ENCODE results near the gene CRY2. TPM values are rescaled to one million over a fixed set of nuclear protein-coding genes. Genes with fewer than 3 reads are reported as not detected.
A peak's percentile ranks its signal among the peaks of the same experiment; 100 is the strongest.

Gene CRY2
- total RNA-seq, 1 donor from 2014 or later = 54.2 TPM

- intact Hi-C loops (cut with DNase I) = no loop called here
- Histone ChIP-seq H3K4me3 (no peak overlapping the region), H3K27ac (no peak overlapping the region), H3K36me3 (peaks cover 100% of the 10 kb centered on the region), H3K9me3 (no peaks in the 10 kb centered on the region), H3K27me3 (no peaks in the 10 kb centered on the region), H3K4me1 (no peaks in the 10 kb centered on the region)
- ATAC-seq = no peak
- DNase-seq = peak; percentile 31
- no peak for TF ChIP-seq CTCF (IDR thresholded peaks at IDR 0.05)
These were observed 24.4 kb downstream of the CRY2 start for GRCh38 chr11:45871638-45872037.

GRCh38 chr11:45872651-45873356 is 25.5 kb downstream of the CRY2 start:
- TF ChIP-seq CTCF (IDR thresholded peaks at IDR 0.05) = peak; percentile 53
- no peaks in the 10 kb centered on the region for H3K4me1 ChIP-seq
- intact Hi-C loops (cut with DNase I) = no loop called here
- peak; percentile 84 for ATAC-seq
- no peaks in the 10 kb centered on the region for H3K9me3 ChIP-seq
- H3K36me3 ChIP-seq = peaks cover 100% of the 10 kb centered on the region
- DNase-seq = peak; percentile 69
- H3K27me3 ChIP-seq = no peaks in the 10 kb centered on the region
- H3K4me3 ChIP-seq = no peak overlapping the region
- no peak overlapping the region for H3K27ac ChIP-seq

GRCh38 chr11:45876401-45876800 is 29.1 kb downstream of the CRY2 start:
- intact Hi-C loops (cut with DNase I) = no loop called here
- Histone ChIP-seq H3K9me3 (no peaks in the 10 kb centered on the region), H3K27ac (no peak overlapping the region), H3K4me1 (no peaks in the 10 kb centered on the region), H3K4me3 (no peak overlapping the region), H3K27me3 (no peaks in the 10 kb centered on the region), H3K36me3 (peaks cover 97% of the 10 kb centered on the region)
- DNase-seq (no peak), ATAC-seq (no peak)
- TF ChIP-seq CTCF (IDR thresholded peaks at IDR 0.05) = no peak

- Histone ChIP-seq H3K27me3 (no peaks in the 10 kb centered on the region), H3K27ac (no peak overlapping the region), H3K36me3 (peaks cover 89% of the 10 kb centered on the region), H3K4me3 (no peak overlapping the region), H3K9me3 (no peaks in the 10 kb centered on the region), H3K4me1 (no peaks in the 10 kb centered on the region)
- no peak for ATAC-seq
- intact Hi-C loops (cut with DNase I) = no loop called here
- no peak for TF ChIP-seq CTCF (IDR thresholded peaks at IDR 0.05)
- DNase-seq = no peak
These were observed 29.9 kb downstream of the CRY2 start for GRCh38 chr11:45877221-45877620.

- intact Hi-C loops (cut with DNase I) = no loop called here
- H3K27me3 ChIP-seq = no peaks in the 10 kb centered on the region
- no peaks in the 10 kb centered on the region for H3K9me3 ChIP-seq
- no peak overlapping the region for H3K4me3 ChIP-seq
- no peak for ATAC-seq
- H3K4me1 ChIP-seq = no peaks in the 10 kb centered on the region
- peaks cover 83% of the 10 kb centered on the region for H3K36me3 ChIP-seq
- no peak overlapping the region for H3K27ac ChIP-seq
- no peak for DNase-seq
- TF ChIP-seq CTCF (IDR thresholded peaks at IDR 0.05) = no peak
These were observed 30.6 kb downstream of the CRY2 start for GRCh38 chr11:45877845-45878244.

All from upper lobe of right lung (tissue), 1 donor.